Activated CD4-positive, alpha-beta T cell treated with anti-CD3 and anti-CD28 coated beads, Interleukin-2, amount 10 ng/mL, durations not matched to agents 24 days and 14 days (primary cell): ENCODE measurements around the gene AP4B1. TPM values are rescaled to one million over a fixed set of nuclear protein-coding genes. Genes with fewer than 3 reads are reported as not detected.
A peak's percentile ranks its signal among the peaks of the same experiment; 100 is the strongest.

ENCODE experiments used
- DNase-seq: peaks from one replicate; pipeline ENCODE4 v3.0.0; 2022
- H3K27ac Mint-ChIP-seq: one replicate; pipeline ENCODE4 v1.8.0; 2022; ENCODE audit warnings: mild to moderate bottlenecking, mixed read lengths
- H3K27me3 Mint-ChIP-seq: one replicate; pipeline ENCODE4 v1.8.0; 2022; ENCODE audit warnings: mixed read lengths
- H3K36me3 Mint-ChIP-seq: one replicate; pipeline ENCODE4 v1.8.0; 2022; ENCODE audit warnings: low read depth, mild to moderate bottlenecking, mixed read lengths
- H3K4me1 Mint-ChIP-seq: one replicate; pipeline ENCODE4 v1.8.0; 2021; ENCODE audit warnings: mixed read lengths
- H3K4me3 Mint-ChIP-seq: one replicate; pipeline ENCODE4 v1.8.0; 2022; ENCODE audit warnings: mild to moderate bottlenecking, moderate library complexity, mixed read lengths
- H3K9me3 Mint-ChIP-seq: one replicate; pipeline ENCODE4 v1.8.0; 2021; ENCODE audit warnings: mixed read lengths
- intact Hi-C: fragments of 100-400 bp; cut with micrococcal nuclease; formaldehyde crosslinking; loops from one replicate; pipeline ENCODE4 v1.15.1; 2023
- total RNA-seq: library from RNA; stranded (reverse); gene quantifications from 2 replicates; pipeline ENCODE4 v1.2.3, GENCODE V29; 2022

Gene AP4B1
- total RNA-seq, 1 donor from 2014 or later, result 41.7 TPM

GRCh38 chr1:113928187-113928930 lies 23.8 kb upstream of the AP4B1 start:
- H3K4me1 Mint-ChIP-seq, result peaks cover 37% of the 10 kb centered on the region
- peaks cover 5% of the 10 kb centered on the region for H3K27me3 Mint-ChIP-seq
- intact Hi-C loops, result loop anchor here (2.0 kb wide), 1 partner anchor 170 kb away; the partner anchor contains the start of gene PHTF1
- H3K36me3 Mint-ChIP-seq, result peaks cover 8% of the 10 kb centered on the region
- no peak for DNase-seq
- peak overlapping the region; percentile 98 for H3K4me3 Mint-ChIP-seq
- H3K9me3 Mint-ChIP-seq, result no peaks in the 10 kb centered on the region
- peak overlapping the region; percentile 100 for H3K27ac Mint-ChIP-seq

- H3K4me3 Mint-ChIP-seq, result no peak overlapping the region
- H3K36me3 Mint-ChIP-seq, result no peaks in the 10 kb centered on the region
Measured at GRCh38 chr1:113924473-113924872, 19.9 kb upstream of the AP4B1 start.

DNA sequence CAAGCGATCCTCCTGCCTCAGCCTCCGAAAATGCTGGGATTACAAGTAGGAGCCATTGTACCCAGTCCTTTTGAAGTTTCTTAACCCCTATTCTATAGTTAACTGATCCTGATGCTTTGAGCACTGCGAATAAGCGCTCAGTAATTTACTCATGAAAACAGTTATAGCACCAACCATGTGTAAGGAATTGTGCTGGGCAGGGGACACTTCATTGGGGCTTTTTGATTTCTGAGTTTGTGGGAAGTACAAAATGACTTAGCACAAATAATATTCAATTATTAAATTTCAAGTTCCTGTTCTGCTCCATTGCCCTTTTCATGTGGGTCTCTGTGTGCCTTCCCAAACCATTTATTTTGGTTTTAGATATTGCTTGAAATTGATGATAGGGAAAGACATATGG lies 18.4 kb upstream of the AP4B1 start:
- H3K36me3 Mint-ChIP-seq, result no peaks in the 10 kb centered on the region
- no peak for DNase-seq
- no peak overlapping the region for H3K4me3 Mint-ChIP-seq
- peaks cover 12% of the 10 kb centered on the region for H3K27me3 Mint-ChIP-seq
- peaks cover 7% of the 10 kb centered on the region for H3K4me1 Mint-ChIP-seq
- no peaks in the 10 kb centered on the region for H3K9me3 Mint-ChIP-seq
- no peak overlapping the region for H3K27ac Mint-ChIP-seq
- intact Hi-C loops, result no loop called here

More at GRCh38 chr1:113924473-113924872, 19.9 kb upstream of the AP4B1 start:
- no peak for DNase-seq
- no peak overlapping the region for H3K27ac Mint-ChIP-seq
- H3K9me3 Mint-ChIP-seq, result no peaks in the 10 kb centered on the region
- intact Hi-C loops, result no loop called here
- peaks cover 12% of the 10 kb centered on the region for H3K4me1 Mint-ChIP-seq
- H3K27me3 Mint-ChIP-seq, result peaks cover 12% of the 10 kb centered on the region

DNA sequence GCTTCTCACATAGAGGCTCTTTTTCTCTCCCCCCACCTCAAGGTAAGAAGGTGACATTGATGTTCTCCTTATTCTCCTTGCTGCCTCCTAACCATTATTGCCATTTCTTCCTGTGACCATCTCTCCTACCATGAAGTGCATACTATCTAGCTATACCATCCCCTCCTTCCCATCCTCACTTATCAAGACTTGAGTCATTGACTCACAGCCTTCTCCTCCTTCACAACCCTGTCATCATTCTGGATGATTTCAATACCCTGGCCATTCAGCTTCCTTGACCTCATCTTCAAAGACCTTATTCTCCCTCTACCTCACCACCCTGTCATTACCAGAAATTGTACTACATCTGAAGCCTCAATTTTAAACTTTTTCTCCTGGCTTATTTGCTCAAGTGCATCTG lies 13.6 kb upstream of the AP4B1 start:
- peaks cover 10% of the 10 kb centered on the region for H3K36me3 Mint-ChIP-seq
- H3K4me1 Mint-ChIP-seq, result peaks cover 11% of the 10 kb centered on the region
- intact Hi-C loops, result no loop called here
- H3K27ac Mint-ChIP-seq, result no peak overlapping the region
- no peak overlapping the region for H3K4me3 Mint-ChIP-seq
- no peaks in the 10 kb centered on the region for H3K9me3 Mint-ChIP-seq
- no peak for DNase-seq
- H3K27me3 Mint-ChIP-seq, result peaks cover 6% of the 10 kb centered on the region

GRCh38 chr1:113917400-113918082 lies 12.9 kb upstream of the AP4B1 start:
- H3K4me3 Mint-ChIP-seq, result no peak overlapping the region
- peaks cover 13% of the 10 kb centered on the region for H3K4me1 Mint-ChIP-seq
- no peak overlapping the region for H3K27ac Mint-ChIP-seq
- H3K36me3 Mint-ChIP-seq, result peaks cover 14% of the 10 kb centered on the region
- intact Hi-C loops, result no loop called here
- no peaks in the 10 kb centered on the region for H3K9me3 Mint-ChIP-seq
- no peak for DNase-seq
- H3K27me3 Mint-ChIP-seq, result peaks cover 3% of the 10 kb centered on the region

- no peak for DNase-seq
- peaks cover 13% of the 10 kb centered on the region for H3K4me1 Mint-ChIP-seq
- peaks cover 17% of the 10 kb centered on the region for H3K36me3 Mint-ChIP-seq
- H3K9me3 Mint-ChIP-seq, result no peaks in the 10 kb centered on the region
- intact Hi-C loops, result no loop called here
- no peak overlapping the region for H3K4me3 Mint-ChIP-seq
- peaks cover 2% of the 10 kb centered on the region for H3K27me3 Mint-ChIP-seq
- H3K27ac Mint-ChIP-seq, result no peak overlapping the region
Measured at GRCh38 chr1:113916974-113917373, 12.4 kb upstream of the AP4B1 start.

GRCh38 chr1:113913887-113914664 lies 9.5 kb upstream of the AP4B1 start:
- no peak overlapping the region for H3K27ac Mint-ChIP-seq
- DNase-seq, result no peak
- H3K27me3 Mint-ChIP-seq, result no peaks in the 10 kb centered on the region
- intact Hi-C loops, result no loop called here
- no peaks in the 10 kb centered on the region for H3K9me3 Mint-ChIP-seq
- H3K36me3 Mint-ChIP-seq, result peaks cover 36% of the 10 kb centered on the region
- H3K4me3 Mint-ChIP-seq, result no peak overlapping the region
- H3K4me1 Mint-ChIP-seq, result peaks cover 20% of the 10 kb centered on the region

GRCh38 chr1:113913312-113913668 lies 8.7 kb upstream of the AP4B1 start:
- DNase-seq, result no peak
- Mint-ChIP-seq H3K4me3 (no peak overlapping the region), H3K27me3 (no peaks in the 10 kb centered on the region), H3K9me3 (no peaks in the 10 kb centered on the region), H3K36me3 (peaks cover 41% of the 10 kb centered on the region), H3K4me1 (peaks cover 27% of the 10 kb centered on the region), H3K27ac (no peak overlapping the region)
- intact Hi-C loops, result no loop called here

GRCh38 chr1:113912594-113913311 lies 8.2 kb upstream of the AP4B1 start:
- peaks cover 28% of the 10 kb centered on the region for H3K4me1 Mint-ChIP-seq
- no peaks in the 10 kb centered on the region for H3K27me3 Mint-ChIP-seq
- H3K36me3 Mint-ChIP-seq, result peaks cover 46% of the 10 kb centered on the region
- DNase-seq, result no peak
- no peak overlapping the region for H3K4me3 Mint-ChIP-seq
- no peak overlapping the region for H3K27ac Mint-ChIP-seq
- intact Hi-C loops, result no loop called here
- H3K9me3 Mint-ChIP-seq, result no peaks in the 10 kb centered on the region

DNA sequence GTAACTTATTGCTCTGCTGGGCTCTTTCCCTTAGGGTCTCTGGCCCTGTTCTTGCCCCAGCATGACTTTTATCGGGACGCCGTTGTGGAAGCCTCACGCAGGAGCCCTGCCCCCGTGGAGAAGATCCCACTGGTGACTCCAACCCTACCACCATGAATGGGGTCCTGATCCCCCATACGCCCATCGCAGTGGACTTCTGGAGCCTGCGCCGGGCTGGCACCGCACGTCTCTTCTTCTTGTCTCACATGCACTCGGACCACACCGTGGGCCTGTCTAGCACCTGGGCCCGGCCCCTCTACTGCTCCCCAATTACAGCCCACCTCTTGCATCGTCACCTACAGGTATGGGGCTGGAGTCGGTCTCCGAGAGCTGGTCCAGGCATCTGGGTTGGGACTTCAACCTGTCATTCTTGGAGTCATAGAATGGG lies 849 bp upstream of the AP4B1 start:
- Mint-ChIP-seq H3K36me3 (peaks cover 37% of the 10 kb centered on the region), H3K4me3 (peak overlapping the region; percentile 99), H3K27me3 (no peaks in the 10 kb centered on the region), H3K9me3 (no peaks in the 10 kb centered on the region), H3K27ac (peak overlapping the region; percentile 98), H3K4me1 (peaks cover 58% of the 10 kb centered on the region)
- no peak for DNase-seq
- intact Hi-C loops, result loop anchor here (1.0 to 2.0 kb wide), 5 partner anchors 24 to 147 kb away; partner anchors contain the start of genes HIPK1, PHTF1, PTPN22 and RSBN1

GRCh38 chr1:113904293-113904673 lies 316 bp downstream of the AP4B1 start:
- intact Hi-C loops, result loop anchor here (1.0 to 5.0 kb wide), 3 partner anchors 52 to 607 kb away; partner anchors contain the start of genes PHTF1 and TRIM33
- Mint-ChIP-seq H3K36me3 (peaks cover 43% of the 10 kb centered on the region), H3K9me3 (no peaks in the 10 kb centered on the region), H3K27me3 (no peaks in the 10 kb centered on the region), H3K4me3 (peak overlapping the region; percentile 99), H3K27ac (peak overlapping the region; percentile 98), H3K4me1 (peaks cover 54% of the 10 kb centered on the region)
- DNase-seq, result no peak

DNA sequence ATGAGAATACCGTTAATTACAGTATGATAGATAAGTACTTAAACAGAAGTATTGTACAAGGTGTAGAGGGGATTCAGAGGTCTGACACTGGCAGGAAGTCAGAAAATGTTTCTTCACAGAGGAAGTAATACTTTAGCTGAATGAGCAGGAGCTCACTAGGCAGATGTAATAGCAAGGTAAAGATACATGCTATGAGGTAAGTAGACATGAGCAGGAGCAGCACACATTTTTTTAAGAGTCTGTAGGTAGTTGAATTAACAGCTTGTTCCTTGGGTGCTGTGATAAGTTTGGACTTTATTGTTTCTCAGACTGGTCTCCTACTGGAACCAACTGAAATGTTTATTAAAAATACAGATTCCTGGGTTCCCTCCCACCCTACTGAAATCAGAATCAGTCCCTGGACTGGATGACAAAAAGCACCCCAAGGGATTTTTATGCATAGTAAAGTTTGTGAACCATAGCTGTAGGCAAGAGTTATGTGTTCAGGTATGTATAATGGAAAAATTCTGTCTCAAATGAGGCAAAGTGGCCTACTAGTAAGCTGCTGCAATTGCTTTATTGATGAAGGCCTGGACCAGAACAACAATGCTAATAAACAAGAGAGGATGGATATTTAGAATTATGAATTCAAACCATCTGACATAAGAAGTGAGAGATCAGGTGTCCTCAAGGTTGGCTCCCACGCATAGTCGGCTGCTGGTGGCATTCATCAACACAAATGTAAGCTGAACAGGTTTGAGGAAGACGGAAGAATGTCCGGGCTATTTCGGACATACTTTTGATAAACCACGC lies 902 bp downstream of the AP4B1 start:
- H3K9me3 Mint-ChIP-seq, result no peaks in the 10 kb centered on the region
- no peaks in the 10 kb centered on the region for H3K27me3 Mint-ChIP-seq
- peak overlapping the region; percentile 98 for H3K27ac Mint-ChIP-seq
- H3K4me3 Mint-ChIP-seq, result peak overlapping the region; percentile 99
- peaks cover 54% of the 10 kb centered on the region for H3K4me1 Mint-ChIP-seq
- intact Hi-C loops, result loop anchor here (1.0 to 5.0 kb wide), 3 partner anchors 51 to 608 kb away; partner anchors contain the start of genes PHTF1 and TRIM33
- DNase-seq, result no peak
- H3K36me3 Mint-ChIP-seq, result peaks cover 47% of the 10 kb centered on the region
